Motor neuron (in vitro differentiated cells): ENCODE data around the gene DBH. TPM values are rescaled to one million over a fixed set of nuclear protein-coding genes. Genes with fewer than 3 reads are reported as not detected.
A peak's percentile ranks its signal among the peaks of the same experiment; 100 is the strongest.

ENCODE experiments used
- ATAC-seq, 8 experiments: fragments of 200-7000 bp; cut with Tn5 transposase; replicated peaks in 6 of 8; 2 replicates each; pipeline ENCODE4 v1.8.0; 2021; ENCODE audit warnings: mild to moderate bottlenecking in 8 of 8, moderate library complexity in 8 of 8
- H3K27ac ChIP-seq, 2 donors: fragments of 250-450 bp; sonication (Bioruptor Pico); 2 replicates each; pipeline ENCODE4 v1.9.0; 2021; ENCODE audit warnings: antibody characterized with exemption in 2 of 2, mild to moderate bottlenecking in 2 of 2, moderate library complexity in 1 of 2
- H3K4me1 ChIP-seq, 2 donors: fragments of 250-450 bp; sonication (Bioruptor Pico); replicated peaks in 1 of 2; 2 replicates each; pipeline ENCODE4 v1.6.1; 2021; ENCODE audit warnings: antibody characterized with exemption in 2 of 2, mild to moderate bottlenecking in 2 of 2, moderate library complexity in 1 of 2
- H3K4me3 ChIP-seq, 5 donors: fragments of 250-450 bp; sonication (Bioruptor Pico); 2 replicates each; pipeline ENCODE4 v1.9.0; 2021; ENCODE audit warnings: antibody characterized with exemption in 5 of 5, mild to moderate bottlenecking in 5 of 5, moderate library complexity in 4 of 5
- WGBS, 10 experiments: fragments of 450-650 bp; shearing (Covaris generic); methylation state at CpG; one replicate each; pipeline ENCODE4 v1.0.0; 2022; 5-methylcytosine and 5-hydroxymethylcytosine counted together
- in situ Hi-C, 9 experiments: fragments of 400-800 bp; cut with MboI; loops; one replicate each; pipeline ENCODE4 v1.15.0; 2021; ENCODE audit warnings: low sequenced_read_pairs in 9 of 9, low pct_unique_long_range_greater_than_20kb in 2 of 9; ENCODE audit not compliant: unreplicated experiment in 9 of 9
- total RNA-seq, 8 experiments: library from RNA; unstranded; fragments of 300-600 nt; gene quantifications; 2 replicates each; pipeline versions ENCODE4 v1.2.3 to v1.2.4, GENCODE V29; 2022

The DBH gene
- total RNA-seq, 8 experiments from 2014 or later: 0.07 to 1.7 (median 0.20) TPM

DNA sequence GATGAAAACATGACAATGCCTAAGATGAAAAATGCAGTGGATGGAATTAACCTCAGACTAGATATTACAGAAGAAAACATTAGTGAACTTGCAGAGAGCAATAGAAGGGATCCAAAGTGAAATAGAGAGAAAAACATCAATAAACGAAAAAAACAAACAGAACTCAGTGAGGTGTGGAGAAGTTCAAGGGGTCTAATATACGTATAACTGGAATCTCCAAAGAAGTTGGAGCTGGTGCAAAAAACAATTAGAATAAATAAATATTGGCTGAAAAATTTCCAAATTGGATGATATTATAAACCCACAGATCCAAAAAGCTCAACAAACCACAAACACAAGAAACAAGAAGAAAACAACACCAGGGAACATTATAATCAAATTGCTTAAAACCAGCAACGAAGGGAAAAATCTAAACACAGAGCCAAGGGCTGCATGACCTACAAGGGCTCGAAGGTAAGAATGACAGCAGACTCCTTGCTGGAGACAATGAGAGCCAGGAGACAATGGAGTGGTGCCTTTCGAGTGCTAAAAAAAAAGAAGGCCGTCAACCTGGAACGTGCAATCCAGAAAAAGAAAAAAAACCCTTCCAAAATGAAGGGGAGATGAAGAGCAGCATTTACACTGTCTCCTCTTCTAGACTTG lies 38.7 kb upstream of the DBH start:
- H3K27ac ChIP-seq: no peak overlapping the region
- H3K4me3 ChIP-seq: no peak overlapping the region
- 6 to 65% (median 58%) methylated on average over 2 to 7 of the region's 7 CpGs for WGBS, 10 experiments
- no peak for ATAC-seq
- no peaks in the 10 kb centered on the region for H3K4me1 ChIP-seq
- in situ Hi-C loops: no loop called here

DNA sequence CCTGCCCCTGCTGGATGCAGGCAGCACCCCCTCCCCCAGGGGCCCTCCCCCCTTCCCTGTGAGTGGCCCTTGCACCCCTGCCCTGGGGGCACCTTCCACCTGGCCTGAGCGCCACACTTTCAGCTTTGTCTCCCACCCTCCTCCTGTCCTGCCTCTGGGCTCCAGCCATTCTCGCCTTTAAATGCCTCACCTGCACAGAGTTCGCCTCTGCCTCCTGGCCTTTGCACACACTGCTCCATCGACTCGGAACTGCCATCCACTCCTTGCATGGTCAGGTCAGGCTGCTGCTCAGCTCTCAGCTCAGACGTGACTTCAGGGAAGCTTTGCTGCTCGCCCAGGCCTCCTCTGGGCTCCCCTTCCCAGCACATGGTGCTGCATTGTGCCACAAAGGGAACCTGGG lies 37.2 kb upstream of the DBH start:
- in situ Hi-C loops: no loop called here
- ATAC-seq: no peak
- Histone ChIP-seq H3K27ac (no peak overlapping the region), H3K4me1 (no peaks in the 10 kb centered on the region), H3K4me3 (no peak overlapping the region)
- WGBS, 10 experiments: 92% methylated on average over 2 of the region's 7 CpGs; no CpG with 5 or more reads in 9 of the 10 experiments

DNA sequence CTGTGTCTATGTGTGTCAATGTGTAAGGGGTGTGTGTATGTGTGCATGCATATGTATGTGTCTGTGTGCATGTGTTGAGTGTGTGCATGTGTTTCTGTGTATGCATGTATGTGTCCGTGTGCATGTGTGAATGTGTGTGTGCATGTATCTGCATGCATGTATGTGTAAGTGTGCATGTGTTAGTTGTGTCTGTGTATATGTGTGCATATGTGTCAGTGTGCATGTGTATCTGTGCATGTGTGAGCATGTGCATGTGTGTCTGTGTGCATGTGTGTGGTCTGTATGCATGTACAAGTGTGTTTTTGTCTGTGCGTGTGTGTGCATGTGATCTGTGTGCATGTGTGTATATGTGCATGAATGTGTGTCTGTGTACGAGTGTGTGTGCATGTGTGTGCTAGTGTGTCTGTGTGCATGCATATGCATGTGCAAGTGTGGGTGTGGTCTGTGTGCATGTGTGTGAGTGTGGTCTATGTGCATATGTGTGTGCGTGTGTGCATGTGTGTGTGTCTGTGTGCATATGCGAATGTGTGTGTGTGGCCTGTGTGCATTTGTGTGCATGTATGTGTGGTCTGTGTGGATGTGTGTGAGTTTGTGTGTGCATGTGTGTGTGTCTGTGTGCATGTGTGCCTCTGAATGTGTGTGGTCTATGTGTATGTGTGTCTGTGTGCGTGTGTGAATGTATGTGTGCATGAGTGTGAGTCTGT lies 36.5 kb upstream of the DBH start:
- in situ Hi-C loops: no loop called here

DNA sequence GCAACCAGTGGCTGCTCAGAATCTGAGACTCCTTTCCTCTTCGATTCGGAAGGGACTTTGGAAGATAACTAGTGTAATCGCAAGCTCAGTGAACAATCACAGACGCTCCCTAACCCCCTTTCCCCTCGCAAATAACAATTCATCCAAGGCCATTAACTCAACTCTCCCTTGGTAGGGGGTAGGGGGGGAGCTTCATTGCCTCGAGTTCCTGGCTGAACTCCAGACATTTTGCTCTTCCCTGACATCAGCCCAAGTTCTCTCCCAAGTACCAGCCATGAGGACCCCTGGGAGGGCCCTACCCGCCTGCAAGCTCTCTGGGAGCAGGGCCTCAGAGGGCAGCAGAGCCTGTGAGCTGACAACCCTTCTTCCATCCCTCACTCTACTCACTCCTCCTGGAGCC lies 35.4 kb upstream of the DBH start:
- Histone ChIP-seq H3K4me1 (no peaks in the 10 kb centered on the region), H3K27ac (no peak overlapping the region), H3K4me3 (no peak overlapping the region)
- no peak for ATAC-seq
- WGBS, 10 experiments: 18 to 100% (median 46%) methylated on average over 1 to 4 of the region's 7 CpGs; no CpG with 5 or more reads in 3 of the 10 experiments
- in situ Hi-C loops: no loop called here

More for the DNA sequence above, 36.5 kb upstream of the DBH start:
- H3K4me1 ChIP-seq: no peaks in the 10 kb centered on the region
- WGBS, 10 experiments: 53 to 100% (median 90%) methylated on average over 1 to 4 of the region's 6 CpGs; no CpG with 5 or more reads in 2 of the 10 experiments
- no peak overlapping the region for H3K4me3 ChIP-seq
- ATAC-seq: no peak
- H3K27ac ChIP-seq: no peak overlapping the region

DNA sequence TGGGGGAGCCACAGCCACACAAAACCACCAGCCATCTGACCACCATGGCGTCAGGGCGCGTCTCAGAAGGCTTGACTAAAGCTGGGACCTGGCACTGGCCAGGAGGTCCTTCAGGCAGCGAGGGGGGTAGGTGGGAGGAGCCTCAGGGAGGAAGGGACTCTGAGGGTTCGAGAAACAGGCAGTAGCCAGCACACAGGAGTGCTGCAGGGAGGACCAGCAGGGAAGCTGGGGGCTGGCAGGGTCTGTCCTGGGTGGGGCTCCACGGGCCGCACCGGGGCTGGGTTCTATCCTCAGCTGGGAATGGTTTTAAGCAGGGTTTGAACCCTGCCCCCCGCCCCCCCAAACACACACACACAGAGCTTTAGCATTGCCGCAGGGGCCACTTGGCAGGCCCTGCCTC lies 34.4 kb upstream of the DBH start:
- no peak for ATAC-seq
- H3K27ac ChIP-seq: no peak overlapping the region
- WGBS, 10 experiments: 78 to 100% (median 93%) methylated on average over 2 to 3 of the region's 10 CpGs; no CpG with 5 or more reads in 7 of the 10 experiments

DNA sequence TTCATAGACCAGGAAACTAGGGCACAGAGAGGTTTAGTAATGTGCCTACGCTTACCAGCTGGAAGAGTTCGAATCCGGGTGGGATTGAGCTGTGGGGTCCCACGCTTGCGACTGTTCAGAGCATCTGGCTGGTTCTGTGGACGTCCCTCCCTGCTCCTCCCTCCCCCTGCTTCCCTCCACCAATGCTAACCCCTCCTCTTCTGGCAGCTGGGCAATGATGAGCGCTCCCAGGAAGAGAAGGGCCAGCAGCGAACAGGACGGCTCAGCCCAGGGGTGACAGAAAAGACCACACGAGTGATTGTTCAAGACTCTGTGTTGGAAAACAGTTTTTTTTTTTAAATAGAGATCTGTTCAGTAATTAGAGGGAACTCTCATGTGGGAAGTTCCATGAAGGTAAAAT lies 33.9 kb upstream of the DBH start:
- in situ Hi-C loops: no loop called here
- no peak overlapping the region for H3K4me3 ChIP-seq
- H3K4me1 ChIP-seq: peaks cover 3 to 8% of the 10 kb centered on the region in 2 donors
- WGBS, 10 experiments: 0 to 90% (median 20%) methylated on average over 2 to 8 of the region's 10 CpGs; no CpG with 5 or more reads in 5 of the 10 experiments
- H3K27ac ChIP-seq: no peak overlapping the region
- ATAC-seq: peak in 4 of 8 experiments; percentile 27 to 56 (median 41)

More for the DNA sequence above, 34.4 kb upstream of the DBH start:
- in situ Hi-C loops: no loop called here
- peaks cover under 1 to 6% of the 10 kb centered on the region in 2 donors for H3K4me1 ChIP-seq
- H3K4me3 ChIP-seq: no peak overlapping the region

DNA sequence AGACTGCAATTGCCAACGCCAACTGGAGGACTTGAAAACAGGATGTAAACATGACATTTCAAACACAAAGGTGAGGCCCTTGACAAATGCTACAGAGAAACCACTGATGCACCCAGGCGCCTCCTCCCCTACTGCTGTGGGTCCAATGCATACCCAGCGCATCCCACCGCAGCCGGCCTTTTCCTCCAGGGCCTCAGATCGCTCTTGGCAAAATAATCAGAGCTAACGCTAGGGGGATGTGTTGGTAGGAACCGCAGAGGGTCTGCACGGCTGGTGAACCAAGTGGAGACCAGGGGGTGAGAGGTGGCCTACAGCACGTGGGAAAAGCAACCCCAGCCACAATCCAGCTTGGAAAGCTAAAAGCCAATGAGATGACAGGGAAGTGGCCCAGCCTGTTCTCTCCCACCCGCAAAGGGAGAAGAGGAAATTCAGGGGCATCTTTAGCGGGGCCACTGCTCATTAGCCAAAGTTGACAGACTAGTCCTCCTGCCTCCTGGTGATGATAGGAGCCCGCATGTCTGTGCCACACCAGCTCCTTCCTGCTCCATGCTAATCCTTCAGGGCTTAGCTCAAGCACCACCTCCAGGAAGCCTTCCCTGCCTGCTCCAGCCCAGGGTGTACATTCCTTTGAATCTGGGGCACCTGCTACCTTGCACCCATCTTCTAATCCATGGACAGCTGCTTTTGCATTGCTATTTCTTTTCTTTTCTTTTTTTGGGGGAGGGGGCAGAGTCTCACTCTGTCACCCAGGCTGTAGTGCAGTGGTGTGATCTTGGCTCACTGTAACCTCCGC lies 32.8 kb upstream of the DBH start:
- in situ Hi-C loops: no loop called here
- no peak overlapping the region for H3K4me3 ChIP-seq
- no peak for ATAC-seq
- H3K27ac ChIP-seq: no peak overlapping the region
- peaks cover 3 to 8% of the 10 kb centered on the region in 2 donors for H3K4me1 ChIP-seq
- WGBS, 10 experiments: 0 to 80% (median 48%) methylated on average over 1 to 7 of the region's 14 CpGs; no CpG with 5 or more reads in 1 of the 10 experiments

DNA sequence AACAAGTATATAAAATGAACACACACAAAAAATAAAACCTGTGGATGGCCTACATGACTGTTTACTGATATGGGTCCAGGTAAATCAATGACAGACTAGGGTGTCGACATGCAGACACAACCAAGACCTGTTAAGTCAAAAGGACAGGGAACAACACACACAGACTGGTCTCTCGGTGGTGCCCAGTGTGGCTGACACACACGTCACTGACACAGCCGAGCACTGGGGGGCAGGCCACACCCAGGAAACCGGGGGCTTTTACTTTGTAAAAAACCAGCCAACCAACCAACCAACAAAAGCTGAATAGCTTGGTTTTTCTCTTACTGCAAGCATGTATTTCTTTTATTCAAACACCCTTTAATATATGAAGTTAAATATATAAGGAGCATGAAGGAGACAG lies 31.9 kb upstream of the DBH start:
- H3K4me1 ChIP-seq: peaks cover 3 to 8% of the 10 kb centered on the region in 2 donors
- WGBS, 10 experiments: 5 to 100% (median 65%) methylated on average over 1 to 5 of the region's 5 CpGs
- no peak overlapping the region for H3K4me3 ChIP-seq
- H3K27ac ChIP-seq: no peak overlapping the region
- in situ Hi-C loops: no loop called here
- ATAC-seq: no peak

DNA sequence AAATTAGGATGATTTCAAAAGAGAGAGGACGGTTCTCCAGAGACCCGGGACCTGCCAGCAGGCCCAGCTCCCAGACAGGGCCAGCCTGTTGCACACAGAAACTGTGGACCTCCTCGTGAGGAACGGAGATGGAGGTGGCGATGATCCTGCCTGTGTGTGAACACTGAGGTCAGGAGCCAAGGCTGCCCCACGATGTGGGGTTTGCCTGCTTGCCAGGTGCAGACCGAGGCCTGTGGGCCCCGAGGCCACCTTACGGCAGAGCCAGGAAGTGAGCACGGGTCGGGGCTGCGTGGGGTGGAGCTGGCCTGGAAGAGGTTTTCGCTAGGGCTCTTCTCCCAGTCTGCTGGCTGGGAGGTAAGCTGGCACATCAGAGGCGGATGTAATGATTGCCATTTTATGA lies 31.3 kb upstream of the DBH start:
- H3K4me1 ChIP-seq: peaks cover 5 to 8% of the 10 kb centered on the region in 2 donors
- in situ Hi-C loops: no loop called here
- no peak overlapping the region for H3K4me3 ChIP-seq
- ATAC-seq: peak in 2 of 8 experiments; percentile 15 to 31
- WGBS, 10 experiments: 7 to 73% (median 66%) methylated on average over 2 to 9 of the region's 14 CpGs; no CpG with 5 or more reads in 6 of the 10 experiments
- no peak overlapping the region for H3K27ac ChIP-seq

DNA sequence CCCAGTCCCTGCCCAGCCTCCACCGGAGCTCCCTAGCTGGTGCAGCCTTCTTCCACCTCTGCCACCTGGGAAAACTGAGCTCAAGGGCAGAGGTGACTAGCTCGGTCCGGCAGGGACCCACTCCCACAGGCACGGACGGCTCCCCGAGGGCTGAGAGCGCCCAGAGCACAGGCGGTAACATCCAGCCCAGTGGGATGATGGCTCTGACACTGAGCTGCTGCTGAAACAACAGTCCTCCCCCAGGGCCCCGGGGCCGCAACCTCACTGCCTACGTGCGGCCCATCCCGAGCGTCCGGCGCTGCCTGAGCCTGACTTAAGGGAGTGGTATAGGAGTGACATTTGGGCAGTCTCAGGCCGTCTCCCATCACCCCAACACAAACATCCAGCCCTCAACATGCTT lies 30.7 kb upstream of the DBH start:
- no peak for ATAC-seq
- H3K4me1 ChIP-seq: peaks cover 9 to 10% of the 10 kb centered on the region in 2 donors
- 100% methylated on average over 1 of the region's 17 CpGs; no CpG with 5 or more reads in 9 of the 10 experiments for WGBS, 10 experiments
- no peak overlapping the region for H3K27ac ChIP-seq
- H3K4me3 ChIP-seq: no peak overlapping the region
- in situ Hi-C loops: no loop called here

DNA sequence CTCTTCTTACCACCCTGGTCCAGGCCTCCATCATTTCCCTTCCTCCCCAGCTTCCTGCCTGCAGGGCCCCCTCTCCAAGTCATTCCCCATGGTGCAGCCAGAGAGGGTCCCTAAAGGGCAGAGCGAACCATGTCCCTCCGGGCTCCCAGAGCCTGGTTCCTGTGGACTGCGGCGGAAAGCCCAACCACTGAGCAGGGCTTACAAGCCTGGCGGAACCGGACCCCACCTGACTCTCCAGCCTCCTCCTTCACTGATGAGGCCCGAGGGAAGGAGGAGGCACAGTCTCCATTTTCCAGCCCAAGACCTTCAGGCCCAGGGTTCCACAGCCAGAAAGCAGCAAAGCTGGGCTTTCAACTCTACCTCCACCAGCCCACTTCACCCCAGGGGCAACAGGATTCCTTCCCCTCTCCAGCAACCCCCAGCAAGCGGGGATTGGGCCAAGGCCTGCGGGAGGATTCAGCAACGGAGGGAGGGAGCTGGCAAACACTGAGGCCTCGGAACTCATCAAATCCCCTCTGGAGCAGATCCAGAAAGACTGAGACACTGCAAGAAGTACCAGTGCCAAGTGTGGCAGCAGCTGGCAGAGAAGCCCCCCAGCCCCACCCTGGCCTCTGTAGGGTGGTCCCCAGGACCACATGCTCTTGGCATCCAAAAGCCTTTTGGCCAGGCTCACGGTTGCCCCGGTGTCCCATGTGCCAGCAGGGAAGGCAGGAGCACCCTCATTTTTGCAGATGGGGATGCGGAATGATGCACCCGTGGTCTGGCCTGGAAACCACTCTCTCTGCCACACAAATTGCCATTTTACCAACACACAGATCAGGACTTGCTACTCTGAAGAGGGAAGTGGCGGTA lies 30.1 kb upstream of the DBH start:
- in situ Hi-C loops: no loop called here
- Histone ChIP-seq H3K4me3 (no peak overlapping the region), H3K27ac (no peak overlapping the region), H3K4me1 (peaks cover 15 to 16% of the 10 kb centered on the region in 2 donors)
- no peak for ATAC-seq
- WGBS, 10 experiments: 60 to 77% methylated on average over 1 to 4 of the region's 16 CpGs; no CpG with 5 or more reads in 8 of the 10 experiments

DNA sequence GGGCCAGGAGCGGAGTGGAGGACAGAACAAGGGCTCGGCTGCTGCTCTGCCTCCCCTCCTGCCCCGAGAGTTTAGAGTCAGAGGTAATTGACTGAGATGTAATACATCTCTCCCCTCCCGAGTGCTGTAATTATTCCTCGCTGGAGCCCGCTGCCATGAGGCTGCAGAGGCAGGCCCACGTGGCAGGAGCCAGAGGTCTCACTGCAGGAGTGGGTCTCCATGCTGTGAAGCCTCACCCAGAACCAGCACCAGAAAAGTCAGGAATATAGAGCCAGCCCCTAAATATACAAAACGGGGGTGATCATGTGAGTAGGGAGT lies 29.5 kb upstream of the DBH start:
- no peak overlapping the region for H3K27ac ChIP-seq
- H3K4me3 ChIP-seq: no peak overlapping the region
- H3K4me1 ChIP-seq: peaks cover 19% of the 10 kb centered on the region in 2 donors
- ATAC-seq: peak in 5 of 8 experiments; percentile 40 to 67 (median 46)
- in situ Hi-C loops: no loop called here
- WGBS, 10 experiments: 0 to 70% (median 30%) methylated on average over 1 to 5 of the region's 8 CpGs; no CpG with 5 or more reads in 3 of the 10 experiments
